ENCODE data around the gene ZNF500. TPM values are rescaled to one million over a fixed set of nuclear protein-coding genes. Genes with fewer than 3 reads are reported as not detected.

The ZNF500 gene
- total and polyA plus RNA-seq, 10 of the 15 experiments (the other 5 are each of a cell fraction or from before 2014, with no cell fraction given): 0.99 to 13.1 (median 5.5) TPM

GRCh38 chr16:4734063-4734729 lies 32.8 kb downstream of the ZNF500 start, which contains the start of the genes ANKS3 and DNAAF8 (continued):
- TF ChIP-seq SUPT20H (IDR thresholded peaks at IDR 0.05; ENCODE audit: borderline replicate concordance, control insufficient read depth, low read depth, low read length) (no peak), NR2C1 (IDR thresholded peaks at IDR 0.05) (peak; percentile 97), HDGF (IDR thresholded peaks at IDR 0.05) (peak; percentile 67), BHLHE40 (IDR thresholded peaks at IDR 0.05; ENCODE audit: borderline replicate concordance in 1 of 2, low read depth in 2 of 2, low read length in 1 of 2) (peak; percentile 20 to 78; a peak in 3 of 4 replicates), CUX1 (IDR thresholded peaks at IDR 0.05; ENCODE audit: insufficient replicate concordance, low read depth, low read length) (no peak), HSF1 (IDR thresholded peaks at IDR 0.05; ENCODE audit: low read depth, low read length) (no peak), NFXL1 (IDR thresholded peaks at IDR 0.05; ENCODE audit: borderline replicate concordance) (no peak), TCF12 (IDR thresholded peaks at IDR 0.05; ENCODE audit: low read depth, low read length) (peak; percentile 41; the same call in 1 of the 2 replicates), IRF4 (IDR thresholded peaks at IDR 0.05; ENCODE audit: low read depth, low read length) (no peak), HDAC6 (IDR thresholded peaks at IDR 0.05; ENCODE audit: unreplicated experiment) (peak; percentile 26), PAX5 (IDR thresholded peaks at IDR 0.05; ENCODE audit: borderline replicate concordance, low read depth, low read length) (peak; percentile 39; the same call in 1 of the 2 replicates), IKZF2 (IDR thresholded peaks at IDR 0.05) (no peak), ZBTB11 (CRISPR knock-in tag; IDR thresholded peaks at IDR 0.05) (peak; percentile 41; the same call in 1 of the 2 replicates), CBX3 (IDR thresholded peaks at IDR 0.05; ENCODE audit: borderline replicate concordance, low read depth) (no peak), GABPA (IDR thresholded peaks at IDR 0.05; ENCODE audit: low read depth) (peak; percentile 88), SPI1 (IDR thresholded peaks at IDR 0.05; ENCODE audit: borderline replicate concordance, insufficient read depth, low read depth, low read length) (no peak), SP1 (IDR thresholded peaks at IDR 0.05; ENCODE audit: low read depth, low read length) (peak; percentile 67), PBX3 (IDR thresholded peaks at IDR 0.05; ENCODE audit: insufficient replicate concordance, low read depth, low read length) (peak; percentile 89), POLR2A (IDR thresholded peaks at IDR 0.05; ENCODE audit: low read depth, low read length) (peak; percentile 85)
